H9 (cell line): ENCODE data around the gene ATP8A2. TPM values are rescaled to one million over a fixed set of nuclear protein-coding genes. Genes with fewer than 3 reads are reported as not detected.

Experiments
- DNase-seq: peaks from one replicate; pipeline ENCODE4 v3.0.0-alpha.2; 2017
- H2AFZ ChIP-seq: one replicate; pipeline ENCODE4 v1.6.1; 2013; ENCODE audit warnings: mild to moderate bottlenecking, low read length, control low read depth, moderate library complexity
- H2AK5ac ChIP-seq: 2 replicates; pipeline ENCODE4 v1.6.1; 2013; ENCODE audit warnings: low read length, control low read depth, mixed read lengths; ENCODE audit not compliant: insufficient read length
- H2BK120ac ChIP-seq: one replicate; pipeline ENCODE4 v1.6.1; 2013; ENCODE audit warnings: low read depth, mild to moderate bottlenecking, low read length, control low read depth, inconsistent platforms; ENCODE audit not compliant: poor library complexity, severe bottlenecking
- H2BK12ac ChIP-seq: 2 replicates; pipeline ENCODE4 v1.6.1; 2013; ENCODE audit warnings: low read length, control low read depth, mixed read lengths, low read depth; ENCODE audit not compliant: insufficient read length
- H2BK15ac ChIP-seq: 2 replicates; pipeline ENCODE4 v1.6.1; 2013; ENCODE audit warnings: low read depth, low read length, control low read depth
- H2BK20ac ChIP-seq: one replicate; pipeline ENCODE4 v1.6.1; 2013; ENCODE audit warnings: low read depth, mild to moderate bottlenecking, low read length, control low read depth, inconsistent platforms; ENCODE audit not compliant: poor library complexity, severe bottlenecking
- H2BK5ac ChIP-seq: 2 replicates; pipeline ENCODE4 v1.6.1; 2013; ENCODE audit warnings: low read length, control low read depth, mixed read lengths; ENCODE audit not compliant: insufficient read length
- H3K14ac ChIP-seq: 2 replicates; pipeline ENCODE4 v1.6.1; 2013; ENCODE audit warnings: low read length, control low read depth; ENCODE audit not compliant: insufficient read depth
- H3K18ac ChIP-seq: 2 replicates; pipeline ENCODE4 v1.6.1; 2013; ENCODE audit warnings: low read depth, mild to moderate bottlenecking, mixed read lengths, low read length, control low read depth; ENCODE audit not compliant: insufficient read length
- H3K23ac ChIP-seq: 2 replicates; pipeline ENCODE4 v1.6.1; 2013; ENCODE audit warnings: low read length, control low read depth, mixed read lengths, low read depth; ENCODE audit not compliant: insufficient read length
- H3K23me2 ChIP-seq: 2 replicates; pipeline ENCODE4 v1.6.1; 2013; ENCODE audit warnings: low read depth, mild to moderate bottlenecking, mixed read lengths, low read length, control low read depth; ENCODE audit not compliant: insufficient read length, poor library complexity, severe bottlenecking
- H3K27ac ChIP-seq: 2 replicates; pipeline ENCODE4 v1.5.1; 2013; ENCODE audit warnings: low read length, control low read depth, mixed read lengths, low read depth; ENCODE audit not compliant: insufficient read length
- H3K27me3 ChIP-seq: 2 replicates; pipeline ENCODE4 v1.6.1; 2013; ENCODE audit warnings: low read length, control low read depth, inconsistent platforms; ENCODE audit not compliant: insufficient read depth
- H3K4ac ChIP-seq: 2 replicates; pipeline ENCODE4 v1.6.1; 2013; ENCODE audit warnings: low read depth, mild to moderate bottlenecking, control low read depth, inconsistent platforms, low read length, moderate library complexity
- H3K4me1 ChIP-seq: 2 replicates; pipeline ENCODE4 v1.6.1; 2013; ENCODE audit warnings: low read length, control low read depth, inconsistent platforms; ENCODE audit not compliant: insufficient read depth
- H3K4me2 ChIP-seq: 2 replicates; pipeline ENCODE4 v1.6.1; 2013; ENCODE audit warnings: low read length, control low read depth, mixed read lengths; ENCODE audit not compliant: insufficient read length, insufficient read depth
- H3K56ac ChIP-seq: 2 replicates; pipeline ENCODE4 v1.6.1; 2013; ENCODE audit warnings: low read depth, mild to moderate bottlenecking, mixed read lengths, low read length, control low read depth; ENCODE audit not compliant: insufficient read length
- H3K79me1 ChIP-seq: 2 replicates; pipeline ENCODE4 v1.6.1; 2013; ENCODE audit warnings: low read depth, mild to moderate bottlenecking, moderate library complexity, low read length, control low read depth, inconsistent platforms; ENCODE audit not compliant: insufficient read depth, poor library complexity, severe bottlenecking
- H3K79me2 ChIP-seq: 2 replicates; pipeline ENCODE4 v1.6.1; 2013; ENCODE audit warnings: low read length, control low read depth, inconsistent platforms; ENCODE audit not compliant: insufficient read depth
- H3K9ac ChIP-seq: 2 replicates; pipeline ENCODE4 v1.6.1; 2013; ENCODE audit warnings: low read length, control low read depth, mixed read lengths; ENCODE audit not compliant: insufficient read length; ENCODE audit errors: extremely low read depth
- H3K9me3 ChIP-seq: one replicate; pipeline ENCODE4 v1.6.1; 2013; ENCODE audit warnings: low read depth, low read length, inconsistent platforms; ENCODE audit not compliant: control insufficient read depth
- H3T11ph ChIP-seq: one replicate; pipeline ENCODE4 v1.6.1; 2013; ENCODE audit warnings: mild to moderate bottlenecking, low read length, control low read depth, inconsistent platforms
- H4K20me1 ChIP-seq: one replicate; pipeline ENCODE4 v1.6.1; 2013; ENCODE audit not compliant: control insufficient read depth, insufficient read length, insufficient read depth
- H4K5ac ChIP-seq: 2 replicates; pipeline ENCODE4 v1.6.1; 2013; ENCODE audit warnings: low read depth, mild to moderate bottlenecking, mixed read lengths, low read length, control low read depth; ENCODE audit not compliant: insufficient read length
- H4K8ac ChIP-seq: replicated peaks from 2 replicates; pipeline ENCODE4 v1.6.1; 2013; ENCODE audit warnings: low read length, control low read depth, mixed read lengths, low read depth; ENCODE audit not compliant: insufficient read length
- H4K91ac ChIP-seq: 2 replicates; pipeline ENCODE4 v1.6.1; 2013; ENCODE audit warnings: low read depth, mild to moderate bottlenecking, moderate library complexity, mixed read lengths, low read length, control low read depth; ENCODE audit not compliant: insufficient read length
- H3K27ac Mint-ChIP-seq, 3 experiments: 2 replicates in 2 of 3; 3 replicates in 1 of 3; pipeline ENCODE4 v1.8.0; 2020 to 2021; ENCODE audit warnings: mixed read lengths in 3 of 3, mild to moderate bottlenecking in 1 of 3, moderate library complexity in 1 of 3
- H3K27me3 Mint-ChIP-seq: 2 replicates; pipeline ENCODE4 v1.8.0; 2021; ENCODE audit warnings: low read depth, mild to moderate bottlenecking, moderate library complexity, mixed read lengths
- H3K36me3 Mint-ChIP-seq, 3 experiments: 2 replicates in 2 of 3; 3 replicates in 1 of 3; pipeline ENCODE4 v1.8.0; 2020 to 2021; ENCODE audit warnings: low read depth in 3 of 3, mixed read lengths in 3 of 3; ENCODE audit not compliant: insufficient read depth in 1 of 3
- H3K4me1 Mint-ChIP-seq, 2 experiments: 2 replicates each; pipeline ENCODE4 v1.8.0; 2020; ENCODE audit warnings: mixed read lengths in 2 of 2
- H3K4me3 Mint-ChIP-seq, 2 experiments: 2 replicates in 1 of 2; 3 replicates in 1 of 2; pipeline ENCODE4 v1.8.0; 2020 to 2021; ENCODE audit warnings: mild to moderate bottlenecking in 2 of 2, mixed read lengths in 2 of 2, moderate library complexity in 1 of 2
- H3K9me3 Mint-ChIP-seq, 2 experiments: 2 replicates in 1 of 2; 3 replicates in 1 of 2; pipeline ENCODE4 v1.8.0; 2020; ENCODE audit warnings: mild to moderate bottlenecking in 2 of 2, mixed read lengths in 2 of 2, moderate library complexity in 1 of 2
- CTCF ChIP-seq: fragments of 200-600 bp; sonication (generic); conservative IDR thresholded peaks from 3 replicates; pipeline ENCODE4 v1.8.0; 2021; ENCODE audit warnings: antibody characterized with exemption, mild to moderate bottlenecking
- WGBS: extraction: QIAGEN DNeasy Blood & Tissue Kit; methylation state at CpG from one replicate; pipeline ENCODE4 v1.1.7; 2013; ENCODE audit warnings: missing lambda C conversion rate, low lambda C conversion rate, mixed read lengths; ENCODE audit not compliant: insufficient read length; ENCODE audit errors: extremely low coverage; 5-methylcytosine and 5-hydroxymethylcytosine counted together
- total RNA-seq: library from RNA; stranded (reverse); gene quantifications from 2 replicates; pipeline ENCODE4 v1.2.1, GENCODE V29; 2021

Gene ATP8A2
- total RNA-seq, 1 experiment from 2014 or later = 18.2 TPM

DNA sequence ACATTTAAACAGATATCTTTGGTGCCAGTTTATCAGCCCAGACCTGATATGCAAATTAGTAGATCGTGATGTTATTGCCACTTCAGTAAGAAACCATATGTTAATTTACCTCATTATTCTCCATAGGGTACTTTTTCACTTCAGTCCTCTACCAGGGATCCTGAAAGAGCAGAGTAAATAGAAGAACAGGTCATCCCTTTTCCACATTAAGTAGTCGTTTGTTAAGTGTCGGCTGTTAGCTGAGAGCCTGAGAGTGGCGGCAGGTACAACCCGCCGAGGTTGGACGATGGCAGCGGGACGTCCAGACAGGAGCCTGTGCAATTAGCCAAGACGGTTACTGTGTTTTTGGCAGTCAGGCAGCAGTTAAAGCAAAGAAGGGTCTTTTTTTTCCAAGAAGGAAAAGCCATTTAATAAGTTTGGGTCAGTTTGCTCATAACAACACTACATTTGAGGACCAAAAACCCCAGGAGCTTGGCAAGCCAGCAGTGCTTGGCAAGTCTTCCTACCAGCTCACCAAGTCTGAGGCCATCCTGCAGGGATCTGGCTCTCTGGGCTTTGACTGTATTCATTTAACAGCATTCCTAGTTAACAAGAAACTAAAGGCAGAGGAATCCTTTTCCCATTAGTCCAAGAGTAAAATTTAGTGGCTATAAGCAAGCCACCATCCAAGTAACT is 448.2 kb downstream of the ATP8A2 start:
- Histone ChIP-seq H2BK5ac (no peak overlapping the region), H3K4me1 (no peaks in the 10 kb centered on the region), H4K8ac (no peak overlapping the region), H3K23ac (no peak overlapping the region), H2BK120ac (no peak overlapping the region), H2AFZ (no peak overlapping the region), H3K79me1 (no peaks in the 10 kb centered on the region), H3K56ac (no peak overlapping the region), H3K9me3 (no peaks in the 10 kb centered on the region), H3K79me2 (no peaks in the 10 kb centered on the region), H3K27ac (no peak overlapping the region), H2BK15ac (no peak overlapping the region), H3K27me3 (no peaks in the 10 kb centered on the region), H3K4ac (no peak overlapping the region), H3K14ac (no peak overlapping the region), H2AK5ac (no peak overlapping the region), H4K91ac (no peak overlapping the region), H4K20me1 (no peaks in the 10 kb centered on the region), H3T11ph (no peak overlapping the region), H3K4me2 (no peak overlapping the region), H3K18ac (no peak overlapping the region), H3K9ac (no peak overlapping the region), H2BK20ac (no peak overlapping the region), H2BK12ac (no peak overlapping the region), H3K23me2 (no peaks in the 10 kb centered on the region), H4K5ac (no peak overlapping the region)
- no CpG with 5 or more reads among the region's 10 CpGs for WGBS
- Mint-ChIP-seq H3K9me3 (peaks cover 1 to 5% of the 10 kb centered on the region in 2 experiments; a peak in 1 of 5 replicates), H3K4me1 (peaks cover 7 to 10% of the 10 kb centered on the region in 2 experiments), H3K36me3 (peaks cover 0 to 5% (median 1%) of the 10 kb centered on the region in 3 experiments; a peak in 1 of 7 replicates), H3K27me3 (no peaks in the 10 kb centered on the region), H3K27ac (no peak overlapping the region; a peak in 1 of 7 replicates), H3K4me3 (no peak overlapping the region)
- DNase-seq = no peak
- no peak for TF ChIP-seq CTCF
